ENCODE measurements around the gene MEGF9. TPM values are rescaled to one million over a fixed set of nuclear protein-coding genes. Genes with fewer than 3 reads are reported as not detected.

The MEGF9 gene
- total and polyA plus RNA-seq, 2 donors (not counting 1 experiment from before 2014, with no cell fraction given), result 3.5 to 11.3 TPM

DNA sequence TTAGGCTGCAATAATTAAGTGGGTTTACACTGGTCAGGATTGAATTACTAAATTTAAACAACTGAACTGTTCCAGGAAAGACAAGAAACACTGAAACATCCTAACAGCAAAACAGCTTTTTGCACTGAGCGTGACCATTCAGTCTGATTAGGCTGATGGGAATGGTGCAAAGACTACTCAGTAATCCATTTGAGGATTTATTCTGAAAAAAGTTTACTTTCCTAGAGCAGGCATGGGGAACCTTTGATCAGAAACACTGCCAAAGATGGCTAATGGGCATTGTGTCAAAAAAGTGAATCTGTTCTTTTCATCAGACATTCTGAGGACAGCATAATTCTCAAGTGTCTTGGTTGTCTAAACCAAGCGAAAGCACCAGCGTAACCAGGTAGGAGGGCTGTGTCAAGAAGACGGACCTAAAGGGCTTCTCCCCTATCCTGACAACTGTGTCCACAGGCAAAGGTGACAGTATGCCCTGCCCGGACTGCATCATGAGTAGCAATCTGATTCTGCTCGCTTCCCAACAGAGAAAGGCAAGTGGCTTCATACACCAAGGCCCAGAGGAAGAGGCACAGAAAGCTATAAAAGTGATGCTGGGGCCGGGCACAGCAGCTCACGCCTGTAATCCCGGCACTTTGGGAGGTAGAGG lies 45.6 kb upstream of the MEGF9 start:
- H3K4me1 Mint-ChIP-seq, result peaks cover 26% of the 10 kb centered on the region
- no peaks in the 10 kb centered on the region for H4K20me1 ChIP-seq (ENCODE audit: control insufficient read depth, insufficient read depth, low read length, poor library complexity, severe bottlenecking)
- H3K9me3 ChIP-seq (ENCODE audit: control extremely low read depth in 1 of 3, control insufficient read depth in 2 of 3, insufficient read depth in 1 of 3, low read length in 2 of 3), result no peaks in the 10 kb centered on the region
- H3K27me3 ChIP-seq (replicated peaks in 1 of 4; ENCODE audit: control extremely low read depth in 1 of 4, control insufficient read depth in 3 of 4, insufficient read depth in 4 of 4, low read length in 3 of 4), result no peaks in the 10 kb centered on the region
- WGBS (ENCODE audit: insufficient coverage), result 95% methylated on average over 8 of the region's 9 CpGs
- H3K79me2 ChIP-seq (ENCODE audit: control insufficient read depth, insufficient read depth, low read length), result no peaks in the 10 kb centered on the region
- ATAC-seq (ENCODE audit: low read depth) (no peak), DNase-seq (no peak)
- ChIA-PET CTCF (interaction anchor here (0.6 to 7.7 kb wide), 5 partner anchors 12 to 305 kb away, joined by 3 to 173 read pairs (median 3); no protein-coding TSS in a partner anchor), POLR2A (no interaction called here)
- H3K27ac Mint-ChIP-seq, result no peak overlapping the region
- H3K4me2 ChIP-seq (replicated peaks; ENCODE audit: low read depth, low read length, poor library complexity, severe bottlenecking), result no peak overlapping the region
- TF ChIP-seq EZH2 (IDR thresholded peaks at IDR 0.05; ENCODE audit: borderline replicate concordance, insufficient read depth, low read depth, low read length, poor library complexity, severe bottlenecking), result no peak
- TF ChIP-seq, protein P1, sequence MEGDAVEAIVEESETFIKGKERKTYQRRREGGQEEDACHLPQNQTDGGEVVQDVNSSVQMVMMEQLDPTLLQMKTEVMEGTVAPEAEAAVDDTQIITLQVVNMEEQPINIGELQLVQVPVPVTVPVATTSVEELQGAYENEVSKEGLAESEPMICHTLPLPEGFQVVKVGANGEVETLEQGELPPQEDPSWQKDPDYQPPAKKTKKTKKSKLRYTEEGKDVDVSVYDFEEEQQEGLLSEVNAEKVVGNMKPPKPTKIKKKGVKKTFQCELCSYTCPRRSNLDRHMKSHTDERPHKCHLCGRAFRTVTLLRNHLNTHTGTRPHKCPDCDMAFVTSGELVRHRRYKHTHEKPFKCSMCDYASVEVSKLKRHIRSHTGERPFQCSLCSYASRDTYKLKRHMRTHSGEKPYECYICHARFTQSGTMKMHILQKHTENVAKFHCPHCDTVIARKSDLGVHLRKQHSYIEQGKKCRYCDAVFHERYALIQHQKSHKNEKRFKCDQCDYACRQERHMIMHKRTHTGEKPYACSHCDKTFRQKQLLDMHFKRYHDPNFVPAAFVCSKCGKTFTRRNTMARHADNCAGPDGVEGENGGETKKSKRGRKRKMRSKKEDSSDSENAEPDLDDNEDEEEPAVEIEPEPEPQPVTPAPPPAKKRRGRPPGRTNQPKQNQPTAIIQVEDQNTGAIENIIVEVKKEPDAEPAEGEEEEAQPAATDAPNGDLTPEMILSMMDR (IDR thresholded peaks at IDR 0.05), result no peak
- peaks cover 10 to 30% of the 10 kb centered on the region in 2 experiments for H3K36me3 ChIP-seq (replicated peaks in 1 of 2; ENCODE audit: control extremely low read depth in 1 of 2, control insufficient read depth in 1 of 2, extremely low read depth in 1 of 2, insufficient read depth in 2 of 2, low read length in 1 of 2)
- no peak overlapping the region for H3K4me3 ChIP-seq (ENCODE audit: control extremely low read depth in 1 of 5, extremely low read depth in 1 of 5, insufficient read depth in 1 of 5, low read depth in 2 of 5, low read length in 4 of 5)
- H2AFZ ChIP-seq (ENCODE audit: insufficient read depth, low read depth, low read length, poor library complexity, severe bottlenecking), result no peak overlapping the region
- peaks cover 5 to 13% of the 10 kb centered on the region in 2 donors for H3K4me1 ChIP-seq (ENCODE audit: control insufficient read depth in 2 of 2, insufficient read depth in 2 of 2, low read length in 2 of 2)
- H3K4me3 Mint-ChIP-seq, result no peak overlapping the region
- H3K27me3 Mint-ChIP-seq, result no peaks in the 10 kb centered on the region
- H3K9me3 Mint-ChIP-seq (ENCODE audit: insufficient read depth), result no peaks in the 10 kb centered on the region
- no peak overlapping the region for H3K27ac ChIP-seq (ENCODE audit: low read length in 2 of 2)
- no peak overlapping the region for H3K9ac ChIP-seq (ENCODE audit: low read length)
- intact Hi-C loops (cut with micrococcal nuclease), result loop anchor here (5.0 kb wide), 2 partner anchors 143 to 787 kb away; no protein-coding TSS in a partner anchor

DNA sequence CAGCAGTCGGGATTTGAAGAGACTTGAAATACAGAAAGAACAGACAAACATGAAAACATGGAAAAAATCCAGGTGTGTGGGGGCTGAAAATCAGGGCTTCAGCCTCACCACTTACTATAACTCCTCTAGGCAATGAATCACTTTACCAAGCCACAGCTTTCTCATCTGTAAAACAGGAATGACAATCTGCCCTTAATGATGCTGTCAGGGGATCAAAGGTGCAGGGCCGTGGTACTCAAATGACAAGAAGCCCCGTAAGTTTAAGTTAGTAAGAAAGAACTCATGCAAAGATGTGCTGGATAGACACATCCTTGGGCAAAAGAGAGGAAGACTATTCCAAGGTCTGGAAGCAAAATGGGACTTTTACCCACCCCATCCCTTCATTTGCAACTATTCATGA lies 44.3 kb upstream of the MEGF9 start:
- H3K27ac ChIP-seq (ENCODE audit: low read length in 2 of 2), result no peak overlapping the region
- Mint-ChIP-seq H3K4me3 (no peak overlapping the region), H3K27me3 (no peaks in the 10 kb centered on the region), H3K9me3 (ENCODE audit: insufficient read depth) (no peaks in the 10 kb centered on the region), H3K27ac (peak overlapping the region; percentile 22), H3K4me1 (peaks cover 26% of the 10 kb centered on the region)
- H3K36me3 ChIP-seq (replicated peaks in 1 of 2; ENCODE audit: control extremely low read depth in 1 of 2, control insufficient read depth in 1 of 2, extremely low read depth in 1 of 2, insufficient read depth in 2 of 2, low read length in 1 of 2), result peaks cover 5 to 17% of the 10 kb centered on the region in 2 experiments
- H4K20me1 ChIP-seq (ENCODE audit: control insufficient read depth, insufficient read depth, low read length, poor library complexity, severe bottlenecking), result no peaks in the 10 kb centered on the region
- H3K9me3 ChIP-seq (ENCODE audit: control extremely low read depth in 1 of 3, control insufficient read depth in 2 of 3, insufficient read depth in 1 of 3, low read length in 2 of 3), result no peaks in the 10 kb centered on the region
- TF ChIP-seq, protein P1 (IDR thresholded peaks at IDR 0.05), result no peak
- no peak for TF ChIP-seq EZH2 (IDR thresholded peaks at IDR 0.05; ENCODE audit: borderline replicate concordance, insufficient read depth, low read depth, low read length, poor library complexity, severe bottlenecking)
- peaks cover 5 to 13% of the 10 kb centered on the region in 2 donors for H3K4me1 ChIP-seq (ENCODE audit: control insufficient read depth in 2 of 2, insufficient read depth in 2 of 2, low read length in 2 of 2)
- ChIA-PET CTCF (interaction anchor here (0.5 to 7.7 kb wide), 8 partner anchors 13 to 324 kb away, joined by 3 to 173 read pairs (median 3); no protein-coding TSS in a partner anchor), POLR2A (no interaction called here)
- H3K9ac ChIP-seq (ENCODE audit: low read length), result no peak overlapping the region
- H3K79me2 ChIP-seq (ENCODE audit: control insufficient read depth, insufficient read depth, low read length), result no peaks in the 10 kb centered on the region
- no peak overlapping the region for H3K4me2 ChIP-seq (replicated peaks; ENCODE audit: low read depth, low read length, poor library complexity, severe bottlenecking)
- H3K27me3 ChIP-seq (replicated peaks in 1 of 4; ENCODE audit: control extremely low read depth in 1 of 4, control insufficient read depth in 3 of 4, insufficient read depth in 4 of 4, low read length in 3 of 4), result no peaks in the 10 kb centered on the region
- no peak for DNase-seq
- intact Hi-C loops (cut with micrococcal nuclease), result loop anchor here (5.0 kb wide), 2 partner anchors 141 to 789 kb away; no protein-coding TSS in a partner anchor
- no peak for ATAC-seq (ENCODE audit: low read depth)
- WGBS (ENCODE audit: insufficient coverage), result 100% methylated on average over 2 of the region's 3 CpGs
- no peak overlapping the region for H3K4me3 ChIP-seq (ENCODE audit: control extremely low read depth in 1 of 5, extremely low read depth in 1 of 5, insufficient read depth in 1 of 5, low read depth in 2 of 5, low read length in 4 of 5)
- H2AFZ ChIP-seq (ENCODE audit: insufficient read depth, low read depth, low read length, poor library complexity, severe bottlenecking), result no peak overlapping the region
